SK-N-MC (cell line): ENCODE measurements around the gene GORASP1.

Source experiments
- EZH2 ChIP-seq: fragments of 200-600 bp; sonication (generic); IDR thresholded peaks from one replicate; pipeline ENCODE4 v1.6.1; 2017; ENCODE audit warnings: antibody characterized with exemption
- FOXP2 ChIP-seq: optimal IDR thresholded peaks from 2 replicates; pipeline ENCODE3; 2011; ENCODE audit warnings: mild to moderate bottlenecking, moderate library complexity; ENCODE audit not compliant: insufficient read depth; ENCODE audit errors: extremely low read length, control extremely low read depth
- POLR2AphosphoS5 ChIP-seq: IDR thresholded peaks from 2 replicates; pipeline ENCODE4 v1.6.1; 2012; ENCODE audit warnings: mild to moderate bottlenecking, low read depth, low read length, borderline replicate concordance

GRCh38 chr3:39103791-39104552, 3.5 kb downstream of the GORASP1 start:
- TF ChIP-seq POLR2AphosphoS5 (no peak), EZH2 (no peak), FOXP2 (no peak)
